Measurements from ENCODE around the gene DOC2A.

DOC2A gene

GRCh38 chr16:29977063-29977825 is 33.6 kb downstream of the DOC2A start:
- H3K9me3 ChIP-seq (ENCODE audit: control insufficient read depth in 2 of 2, low read length in 2 of 2): no peaks in the 10 kb centered on the region
- H3K27me3 ChIP-seq (ENCODE audit: control insufficient read depth in 1 of 2, insufficient read depth in 2 of 2, low read length in 2 of 2): no peaks in the 10 kb centered on the region
- peaks cover 36% of the 10 kb centered on the region for H3K4me1 ChIP-seq (ENCODE audit: control insufficient read depth, insufficient read depth, low read length)
- peak overlapping the region; percentile 24 for H3K27ac ChIP-seq (ENCODE audit: low read length)
- H3K9ac ChIP-seq (ENCODE audit: low read length in 2 of 2): no peak overlapping the region
- peaks cover 41 to 42% of the 10 kb centered on the region in 2 donors for H3K36me3 ChIP-seq (ENCODE audit: control insufficient read depth in 2 of 2, insufficient read depth in 2 of 2, low read length in 2 of 2)
- peak overlapping the region; percentile 1 to 93 for H3K4me3 ChIP-seq (ENCODE audit: low read length in 2 of 2)

- peak overlapping the region; percentile 24 for H3K27ac ChIP-seq (ENCODE audit: low read length)
- H3K4me3 ChIP-seq (ENCODE audit: low read length in 2 of 2): peak overlapping the region; percentile 89 to 93
- H3K27me3 ChIP-seq (ENCODE audit: control insufficient read depth in 1 of 2, insufficient read depth in 2 of 2, low read length in 2 of 2): no peaks in the 10 kb centered on the region
- H3K9me3 ChIP-seq (ENCODE audit: control insufficient read depth in 2 of 2, low read length in 2 of 2): no peaks in the 10 kb centered on the region
- H3K36me3 ChIP-seq (ENCODE audit: control insufficient read depth in 2 of 2, insufficient read depth in 2 of 2, low read length in 2 of 2): peaks cover 34% of the 10 kb centered on the region in 2 donors
- peak overlapping the region; percentile 0 to 22 for H3K9ac ChIP-seq (ENCODE audit: low read length in 2 of 2)
- peaks cover 36% of the 10 kb centered on the region for H3K4me1 ChIP-seq (ENCODE audit: control insufficient read depth, insufficient read depth, low read length)
Observed at GRCh38 chr16:29975811-29976511, 34.9 kb downstream of the DOC2A start.

GRCh38 chr16:29975134-29975538 is 35.7 kb downstream of the DOC2A start:
- H3K4me1 ChIP-seq (ENCODE audit: control insufficient read depth, insufficient read depth, low read length): peaks cover 36% of the 10 kb centered on the region
- peaks cover 27 to 29% of the 10 kb centered on the region in 2 donors for H3K36me3 ChIP-seq (ENCODE audit: control insufficient read depth in 2 of 2, insufficient read depth in 2 of 2, low read length in 2 of 2)
- H3K27me3 ChIP-seq (ENCODE audit: control insufficient read depth in 1 of 2, insufficient read depth in 2 of 2, low read length in 2 of 2): no peaks in the 10 kb centered on the region
- H3K4me3 ChIP-seq (ENCODE audit: low read length in 2 of 2): peak overlapping the region; percentile 89 to 93
- no peaks in the 10 kb centered on the region for H3K9me3 ChIP-seq (ENCODE audit: control insufficient read depth in 2 of 2, low read length in 2 of 2)
- H3K27ac ChIP-seq (ENCODE audit: low read length): peak overlapping the region; percentile 0
- H3K9ac ChIP-seq (ENCODE audit: low read length in 2 of 2): peak overlapping the region; percentile 93 to 97

GRCh38 chr16:29974291-29975133 is 36.3 kb downstream of the DOC2A start:
- H3K9me3 ChIP-seq (ENCODE audit: control insufficient read depth in 2 of 2, low read length in 2 of 2): no peaks in the 10 kb centered on the region
- peak overlapping the region; percentile 85 for H3K27ac ChIP-seq (ENCODE audit: low read length)
- peak overlapping the region; percentile 93 to 97 for H3K9ac ChIP-seq (ENCODE audit: low read length in 2 of 2)
- peaks cover 24 to 26% of the 10 kb centered on the region in 2 donors for H3K36me3 ChIP-seq (ENCODE audit: control insufficient read depth in 2 of 2, insufficient read depth in 2 of 2, low read length in 2 of 2)
- peak overlapping the region; percentile 89 to 93 for H3K4me3 ChIP-seq (ENCODE audit: low read length in 2 of 2)
- peaks cover 36% of the 10 kb centered on the region for H3K4me1 ChIP-seq (ENCODE audit: control insufficient read depth, insufficient read depth, low read length)
- no peaks in the 10 kb centered on the region for H3K27me3 ChIP-seq (ENCODE audit: control insufficient read depth in 1 of 2, insufficient read depth in 2 of 2, low read length in 2 of 2)

- H3K27ac ChIP-seq (ENCODE audit: low read length): peak within 1 kb of the TSS; percentile 85
- peak within 1 kb of the TSS; percentile 93 to 97 for H3K9ac ChIP-seq (ENCODE audit: low read length in 2 of 2)
- peaks cover 36% of the 10 kb centered on the region for H3K4me1 ChIP-seq (ENCODE audit: control insufficient read depth, insufficient read depth, low read length)
- peaks cover 17 to 22% of the 10 kb centered on the region in 2 donors for H3K36me3 ChIP-seq (ENCODE audit: control insufficient read depth in 2 of 2, insufficient read depth in 2 of 2, low read length in 2 of 2)
- H3K4me3 ChIP-seq (ENCODE audit: low read length in 2 of 2): peak within 1 kb of the TSS; percentile 89 to 93
- no peaks in the 10 kb centered on the region for H3K27me3 ChIP-seq (ENCODE audit: control insufficient read depth in 1 of 2, insufficient read depth in 2 of 2, low read length in 2 of 2)
- no peaks in the 10 kb centered on the region for H3K9me3 ChIP-seq (ENCODE audit: control insufficient read depth in 2 of 2, low read length in 2 of 2)
Observed at GRCh38 chr16:29973384-29974246, 37.2 kb downstream of the DOC2A start, which contains the start of gene TAOK2. Gene TAOK2, plus strand, starts transcription at chr16:29973868. Its CDS starts 3,905 bp downstream, at chr16:29977773.

- Histone ChIP-seq H3K9ac (ENCODE audit: low read length in 2 of 2) (no peak overlapping the region), H3K4me1 (ENCODE audit: control insufficient read depth, insufficient read depth, low read length) (peaks cover 36% of the 10 kb centered on the region), H3K27me3 (ENCODE audit: control insufficient read depth in 1 of 2, insufficient read depth in 2 of 2, low read length in 2 of 2) (no peaks in the 10 kb centered on the region), H3K4me3 (ENCODE audit: low read length in 2 of 2) (peak overlapping the region in 1 of 2 donors; percentile 52), H3K27ac (ENCODE audit: low read length) (no peak overlapping the region), H3K9me3 (ENCODE audit: control insufficient read depth in 2 of 2, low read length in 2 of 2) (no peaks in the 10 kb centered on the region), H3K36me3 (ENCODE audit: control insufficient read depth in 2 of 2, insufficient read depth in 2 of 2, low read length in 2 of 2) (peaks cover 16 to 22% of the 10 kb centered on the region in 2 donors)
Observed at GRCh38 chr16:29972992-29973383, 37.8 kb downstream of the DOC2A start.

GRCh38 chr16:29972500-29972899 is 38.3 kb downstream of the DOC2A start:
- peaks cover 35% of the 10 kb centered on the region for H3K4me1 ChIP-seq (ENCODE audit: control insufficient read depth, insufficient read depth, low read length)
- H3K36me3 ChIP-seq (ENCODE audit: control insufficient read depth in 2 of 2, insufficient read depth in 2 of 2, low read length in 2 of 2): peaks cover 16 to 19% of the 10 kb centered on the region in 2 donors
- no peak overlapping the region for H3K27ac ChIP-seq (ENCODE audit: low read length)
- no peak overlapping the region for H3K4me3 ChIP-seq (ENCODE audit: low read length in 2 of 2)
- H3K9ac ChIP-seq (ENCODE audit: low read length in 2 of 2): no peak overlapping the region
- no peaks in the 10 kb centered on the region for H3K27me3 ChIP-seq (ENCODE audit: control insufficient read depth in 1 of 2, insufficient read depth in 2 of 2, low read length in 2 of 2)
- no peaks in the 10 kb centered on the region for H3K9me3 ChIP-seq (ENCODE audit: control insufficient read depth in 2 of 2, low read length in 2 of 2)

GRCh38 chr16:29971304-29971703 is 39.5 kb downstream of the DOC2A start:
- Histone ChIP-seq H3K27me3 (ENCODE audit: control insufficient read depth in 1 of 2, insufficient read depth in 2 of 2, low read length in 2 of 2) (no peaks in the 10 kb centered on the region), H3K9ac (ENCODE audit: low read length in 2 of 2) (no peak overlapping the region), H3K27ac (ENCODE audit: low read length) (no peak overlapping the region), H3K9me3 (ENCODE audit: control insufficient read depth in 2 of 2, low read length in 2 of 2) (no peaks in the 10 kb centered on the region), H3K36me3 (ENCODE audit: control insufficient read depth in 2 of 2, insufficient read depth in 2 of 2, low read length in 2 of 2) (peaks cover 16 to 19% of the 10 kb centered on the region in 2 donors), H3K4me1 (ENCODE audit: control insufficient read depth, insufficient read depth, low read length) (peaks cover 23% of the 10 kb centered on the region), H3K4me3 (ENCODE audit: low read length in 2 of 2) (no peak overlapping the region)

- Histone ChIP-seq H3K27ac (ENCODE audit: low read length) (no peak overlapping the region), H3K36me3 (ENCODE audit: control insufficient read depth in 2 of 2, insufficient read depth in 2 of 2, low read length in 2 of 2) (peaks cover 16 to 19% of the 10 kb centered on the region in 2 donors), H3K9ac (ENCODE audit: low read length in 2 of 2) (no peak overlapping the region), H3K9me3 (ENCODE audit: control insufficient read depth in 2 of 2, low read length in 2 of 2) (no peaks in the 10 kb centered on the region), H3K27me3 (ENCODE audit: control insufficient read depth in 1 of 2, insufficient read depth in 2 of 2, low read length in 2 of 2) (no peaks in the 10 kb centered on the region), H3K4me1 (ENCODE audit: control insufficient read depth, insufficient read depth, low read length) (peaks cover 4% of the 10 kb centered on the region), H3K4me3 (ENCODE audit: low read length in 2 of 2) (no peak overlapping the region)
Observed at GRCh38 chr16:29968205-29968604, 42.6 kb downstream of the DOC2A start.
